GM19099 (cell line): ENCODE data around the gene NCAM1.

Experiments
- POLR2A ChIP-seq: IDR thresholded peaks from 3 replicates; pipeline ENCODE4 v1.6.1; 2011; ENCODE audit warnings: low read depth; ENCODE audit not compliant: insufficient read length; ENCODE audit errors: extremely low read depth

NCAM1 gene

DNA sequence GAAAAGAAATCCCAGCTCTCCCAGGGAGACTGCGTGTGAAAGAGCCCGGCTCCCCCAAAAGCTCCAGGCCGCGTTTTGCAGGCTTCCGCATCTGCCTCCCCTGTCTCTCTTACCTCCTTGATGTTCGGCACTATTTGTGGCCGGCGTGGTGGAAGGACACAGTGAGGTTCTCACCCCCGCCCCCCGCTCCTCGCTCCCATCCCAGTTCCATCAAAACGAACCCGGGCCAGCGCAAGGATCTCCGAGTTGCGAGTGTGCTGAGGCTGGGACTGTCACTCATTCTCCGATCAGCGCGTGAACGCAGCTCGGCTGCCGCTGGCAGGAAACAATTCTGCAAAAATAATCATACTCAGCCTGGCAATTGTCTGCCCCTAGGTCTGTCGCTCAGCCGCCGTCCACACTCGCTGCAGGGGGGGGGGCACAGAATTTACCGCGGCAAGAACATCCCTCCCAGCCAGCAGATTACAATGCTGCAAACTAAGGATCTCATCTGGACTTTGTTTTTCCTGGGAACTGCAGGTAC, at the start of gene NCAM1:
TSS of gene NCAM1 (plus strand) at position 275 of the 523 bp plus-strand sequence.
- TF ChIP-seq POLR2A: no peak

GRCh38 chr11:112922606-112923005, 38.6 kb upstream of the NCAM1 start:
- no peak for TF ChIP-seq POLR2A

GRCh38 chr11:112925516-112926310, 35.5 kb upstream of the NCAM1 start:
- TF ChIP-seq POLR2A: no peak

DNA sequence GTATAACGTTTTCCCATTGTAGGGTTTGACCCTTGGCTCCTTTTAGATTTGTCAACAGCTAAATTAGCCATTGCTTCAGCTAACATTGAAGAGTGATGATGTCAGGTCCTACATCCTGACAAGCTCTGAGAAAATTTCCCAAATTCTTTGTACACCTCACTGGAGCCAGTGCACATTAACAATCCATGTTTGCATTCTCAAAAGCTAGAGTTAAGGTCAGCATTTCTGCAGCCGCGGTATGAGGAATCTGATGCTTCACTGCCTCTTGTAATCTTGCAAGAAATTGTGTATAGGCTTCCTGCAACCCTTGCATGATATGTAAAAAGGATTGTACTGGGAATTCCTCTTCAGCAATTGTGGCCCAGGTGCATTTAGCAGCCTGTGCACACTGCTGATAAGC, 33.1 kb upstream of the NCAM1 start:
- TF ChIP-seq POLR2A: no peak

DNA sequence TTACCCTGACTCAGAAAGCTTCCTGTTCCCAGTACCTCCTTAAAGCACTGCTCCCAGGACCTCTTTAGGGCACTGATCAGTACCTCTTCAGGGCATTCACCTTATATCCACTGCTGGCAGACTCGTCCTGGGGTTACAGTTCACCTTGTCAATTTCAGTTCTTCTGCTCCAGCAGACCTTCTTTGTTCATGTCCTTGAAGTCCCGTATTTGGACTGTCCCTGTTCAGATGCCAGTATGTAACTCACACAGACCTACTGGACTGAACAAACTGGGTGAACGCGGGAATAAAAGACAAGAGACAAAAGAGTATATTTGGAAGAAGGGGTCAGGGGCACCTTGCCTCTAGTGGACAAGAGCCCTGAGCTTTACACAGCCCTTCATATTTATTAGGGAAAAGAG, 31.8 kb upstream of the NCAM1 start:
- no peak for TF ChIP-seq POLR2A

- no peak for TF ChIP-seq POLR2A
Observed at GRCh38 chr11:112931703-112932102, 29.5 kb upstream of the NCAM1 start.

DNA sequence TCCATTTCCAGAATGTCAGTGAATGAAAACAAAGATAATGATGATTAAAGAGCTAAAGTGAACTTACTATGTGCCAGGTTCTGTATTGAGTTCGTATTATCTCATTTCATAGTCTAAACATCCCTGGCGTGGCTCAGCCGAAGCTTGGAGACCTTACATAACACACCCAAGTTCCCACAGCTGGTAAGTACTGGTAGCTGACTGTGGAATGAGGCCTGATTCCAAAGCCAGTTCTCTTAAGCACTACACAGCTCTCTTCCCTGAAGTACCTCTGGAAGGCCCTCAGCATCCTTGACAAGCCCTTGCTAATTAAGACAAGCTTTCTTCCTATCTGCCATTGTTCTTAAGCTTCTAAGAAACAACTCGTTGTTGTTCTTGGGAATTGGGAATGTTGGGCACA, 28.6 kb upstream of the NCAM1 start:
- no peak for TF ChIP-seq POLR2A

GRCh38 chr11:112933970-112934369, 27.2 kb upstream of the NCAM1 start:
- TF ChIP-seq POLR2A: no peak

DNA sequence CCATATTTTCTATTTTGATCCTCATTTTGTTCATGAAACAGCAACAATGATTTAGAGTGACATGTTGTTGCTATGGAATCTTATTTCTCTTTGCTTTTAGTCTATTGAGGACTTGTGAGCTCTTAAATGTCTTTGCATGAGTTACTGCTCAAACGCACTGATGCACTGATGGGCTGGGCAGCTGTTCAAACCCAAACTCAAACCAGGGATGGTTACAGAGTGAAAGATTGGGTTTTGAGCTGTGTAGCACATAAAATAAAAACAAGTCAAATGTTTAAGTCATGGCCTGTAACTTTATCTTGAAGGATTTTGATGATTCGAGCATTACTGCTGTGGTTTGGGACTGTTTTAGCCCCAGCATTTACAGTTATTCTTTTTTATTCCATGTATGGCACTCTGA, 20.1 kb upstream of the NCAM1 start:
- TF ChIP-seq POLR2A: no peak

GRCh38 chr11:112942966-112943643, 18.1 kb upstream of the NCAM1 start:
- no peak for TF ChIP-seq POLR2A

GRCh38 chr11:112946866-112947265, 14.4 kb upstream of the NCAM1 start:
- no peak for TF ChIP-seq POLR2A

DNA sequence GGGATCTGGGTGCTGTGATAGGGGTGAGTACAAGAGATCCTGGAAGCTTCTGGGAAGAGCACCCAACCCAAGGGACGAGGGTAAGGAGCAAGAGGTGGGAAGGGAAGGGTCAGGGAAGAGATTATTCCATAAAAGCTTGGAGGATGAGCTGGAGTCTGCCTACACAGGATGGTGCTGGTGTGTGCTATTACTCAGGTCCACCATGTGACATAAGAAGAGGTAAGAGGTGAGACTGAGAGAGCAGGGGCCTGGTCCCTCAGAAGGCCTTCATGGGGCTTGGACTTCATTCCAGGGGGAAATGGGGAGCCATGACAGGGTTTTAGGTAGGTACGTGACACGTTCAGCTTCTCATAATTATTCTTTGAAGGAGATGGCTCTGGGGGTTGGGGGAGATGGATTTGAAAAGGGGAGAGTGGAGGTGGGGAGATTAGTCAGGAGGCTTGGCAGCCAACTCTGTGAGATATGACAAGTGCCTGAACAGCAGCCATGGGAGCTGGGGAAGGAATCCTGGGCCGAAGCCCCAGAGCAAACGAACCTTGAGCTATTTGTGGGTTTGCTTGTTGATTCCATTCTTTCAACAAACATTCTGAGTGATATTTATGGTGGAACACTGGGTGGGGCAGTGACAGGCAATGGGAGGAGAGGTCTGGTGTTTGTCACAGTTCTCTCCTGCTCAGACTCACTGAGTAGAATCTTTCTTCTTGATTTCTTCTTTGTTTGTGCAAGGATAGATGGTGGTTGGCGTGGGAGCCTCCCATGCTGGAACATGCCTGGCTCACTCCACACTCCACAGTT, 11.2 kb upstream of the NCAM1 start:
- TF ChIP-seq POLR2A: no peak

DNA sequence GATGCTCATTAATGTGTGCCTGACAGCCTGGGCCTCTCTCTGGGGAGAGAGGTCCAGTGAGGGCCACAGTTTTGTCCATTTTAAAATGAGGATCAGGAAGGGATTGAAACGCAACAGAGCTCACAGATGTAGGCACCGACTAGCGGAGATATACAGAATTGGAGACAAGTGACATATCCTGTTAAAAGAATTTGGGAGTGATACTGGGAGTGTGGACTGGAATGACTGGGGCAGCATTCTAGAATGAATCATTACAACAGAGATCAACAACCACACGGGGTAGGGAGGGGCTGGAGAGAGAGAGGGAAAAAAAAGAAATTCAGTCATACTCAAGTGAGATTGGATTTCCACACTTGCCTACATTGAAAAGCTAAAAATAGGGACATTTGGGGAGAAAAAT, 2.5 kb upstream of the NCAM1 start:
- TF ChIP-seq POLR2A: no peak

GRCh38 chr11:112961751-112962578, 745 bp downstream of the NCAM1 start:
- TF ChIP-seq POLR2A: no peak
